DMS 273 treated with DMSO at 0.1 percent for 48 hours (cell line): Measurements from ENCODE around the gene EBI3.
"Not testable (repeated sequence)": the region's sequence is repeated elsewhere in the genome, so short reads cannot be mapped to it uniquely, and the experiment has no call there.

Experiments used
- DNase-seq: peaks from one replicate; lab custom pipeline; 2025; lab: John Stamatoyannopoulos, UW

EBI3 gene

DNA sequence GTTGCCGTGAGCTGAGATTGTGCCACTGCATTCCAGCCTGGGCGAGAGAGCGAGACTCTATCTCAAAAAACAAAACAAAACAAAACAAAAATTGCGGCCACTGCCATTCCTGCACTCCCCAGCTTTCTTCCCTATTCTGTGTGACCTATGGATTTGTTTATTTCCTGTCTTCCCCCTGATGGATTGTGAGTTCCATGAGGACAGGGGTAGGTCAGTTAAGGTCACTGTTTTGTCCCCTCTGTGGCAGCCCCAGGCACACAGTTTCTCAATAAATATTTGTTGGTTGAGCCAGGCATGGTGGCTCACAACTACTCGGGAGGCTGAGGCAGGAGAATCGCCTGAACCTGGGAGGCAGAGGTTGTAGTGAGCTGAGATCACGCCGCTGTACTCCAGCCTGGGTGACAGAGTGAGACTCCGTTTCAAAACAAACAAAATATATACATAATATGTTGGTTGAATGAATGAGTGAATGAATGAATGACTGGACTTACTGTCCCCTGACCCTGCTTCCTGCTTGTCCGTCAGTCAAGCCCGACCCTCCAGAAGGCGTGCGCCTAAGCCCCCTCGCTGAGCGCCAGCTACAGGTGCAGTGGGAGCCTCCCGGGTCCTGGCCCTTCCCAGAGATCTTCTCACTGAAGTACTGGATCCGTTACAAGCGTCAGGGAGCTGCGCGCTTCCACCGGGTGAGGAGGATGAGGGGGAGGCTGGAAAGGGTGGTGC lies 5.0 kb downstream of the EBI3 start:
- no peak for DNase-seq

GRCh38 chr19:4234862-4235201 lies 5.5 kb downstream of the EBI3 start:
- no peak for DNase-seq

- DNase-seq: not testable (repeated sequence)
Observed at GRCh38 chr19:4237510-4237909, 8.2 kb downstream of the EBI3 start.

GRCh38 chr19:4238831-4239230 lies 9.5 kb downstream of the EBI3 start:
- DNase-seq: no peak

DNA sequence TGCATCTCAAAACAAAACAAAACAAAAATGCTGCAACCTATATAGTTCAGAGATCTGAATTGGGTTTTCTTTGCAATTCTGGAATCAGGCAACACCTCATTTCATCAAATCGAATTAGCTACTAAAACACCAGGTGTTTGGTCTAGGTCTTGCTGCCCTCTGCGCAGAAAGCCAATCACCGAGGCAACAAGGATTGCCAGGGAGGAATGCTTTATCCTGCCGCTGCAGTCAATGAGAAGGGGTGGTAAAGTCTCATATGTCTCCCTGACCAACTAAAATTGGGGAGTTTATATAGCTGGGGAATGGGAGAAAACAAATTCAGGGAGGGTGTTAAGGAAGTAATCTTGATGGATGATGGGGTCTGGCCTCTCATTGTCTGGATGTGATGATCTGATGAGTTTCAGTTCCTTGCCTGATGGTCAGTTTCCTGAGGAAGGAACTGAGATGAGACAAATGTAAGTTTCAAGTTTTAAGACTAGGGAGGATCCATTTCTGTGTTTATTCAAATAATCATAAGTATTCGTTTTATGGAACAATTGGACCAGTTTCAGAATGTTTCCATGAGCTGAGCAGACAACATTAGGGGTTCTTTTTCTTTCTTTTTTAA lies 12.6 kb downstream of the EBI3 start:
- no peak for DNase-seq

DNA sequence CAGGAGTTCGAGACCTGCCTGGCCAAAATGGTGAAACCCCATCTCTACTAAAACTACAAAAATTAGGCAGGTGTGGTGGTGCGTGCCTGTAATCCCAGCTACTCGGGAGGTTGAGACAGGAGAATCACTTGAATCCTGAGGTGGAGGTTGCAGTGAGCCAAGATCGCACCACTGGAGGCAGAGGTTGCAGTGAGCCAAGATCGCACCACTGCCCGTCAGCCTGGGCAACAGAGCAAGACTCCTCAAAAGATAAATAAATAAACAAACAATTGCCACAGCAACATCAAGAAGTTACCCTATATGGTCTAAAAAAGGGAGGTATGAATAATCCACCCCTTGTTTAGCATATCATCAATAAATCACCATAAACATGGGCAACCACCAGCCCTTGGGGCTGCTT lies 16.6 kb downstream of the EBI3 start:
- not testable (repeated sequence) for DNase-seq

- peak; percentile 97 for DNase-seq
Observed at GRCh38 chr19:4246767-4247593, 17.7 kb downstream of the EBI3 start, which contains the start of gene YJU2. TSS of gene YJU2 (plus strand) at chr19:4247080. CDS start at chr19:4247147, 67 bp downstream.

GRCh38 chr19:4256563-4256962 lies 27.2 kb downstream of the EBI3 start:
- no peak for DNase-seq

DNA sequence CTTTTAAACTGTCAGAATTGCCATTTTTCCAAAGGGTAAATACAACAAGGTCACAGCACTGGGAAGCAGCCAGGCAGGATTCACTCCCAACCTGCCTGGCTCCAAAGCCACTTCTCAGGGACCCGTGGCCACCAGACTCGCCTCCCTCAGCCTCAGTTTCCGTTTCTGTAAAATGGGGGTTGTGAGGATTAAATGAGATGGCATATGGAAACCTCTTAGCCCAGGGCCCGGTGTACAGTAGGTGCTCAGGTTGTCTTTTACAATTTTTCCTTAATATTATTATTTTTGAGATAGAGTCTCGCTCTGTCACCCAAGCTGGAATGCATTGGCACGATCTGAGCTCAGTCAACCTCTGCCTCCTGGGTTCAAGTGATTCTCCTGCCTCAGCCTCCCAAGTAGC lies 27.7 kb downstream of the EBI3 start:
- no peak for DNase-seq

DNA sequence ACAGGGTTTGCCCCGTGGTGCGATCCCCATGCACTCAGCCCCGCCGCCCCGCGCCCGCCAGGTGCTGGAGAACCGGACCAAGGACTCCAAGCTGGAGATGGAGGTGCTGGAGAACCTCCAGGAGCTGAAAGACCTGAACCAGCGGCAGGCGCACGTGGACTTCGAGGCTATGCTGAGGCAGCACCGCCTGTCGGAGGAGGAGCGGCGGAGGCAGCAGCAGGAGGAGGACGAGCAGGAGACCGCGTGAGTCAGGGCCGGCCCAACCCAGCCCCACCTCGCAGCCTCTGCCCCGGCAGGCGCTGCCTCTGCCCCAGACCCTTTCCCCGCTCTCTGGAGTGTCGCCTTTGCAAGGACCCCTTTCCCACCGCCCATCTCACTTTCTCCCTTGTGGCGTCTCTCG lies 28.9 kb downstream of the EBI3 start:
- no peak for DNase-seq

- DNase-seq: no peak
Observed at GRCh38 chr19:4260613-4261191, 31.4 kb downstream of the EBI3 start.

DNA sequence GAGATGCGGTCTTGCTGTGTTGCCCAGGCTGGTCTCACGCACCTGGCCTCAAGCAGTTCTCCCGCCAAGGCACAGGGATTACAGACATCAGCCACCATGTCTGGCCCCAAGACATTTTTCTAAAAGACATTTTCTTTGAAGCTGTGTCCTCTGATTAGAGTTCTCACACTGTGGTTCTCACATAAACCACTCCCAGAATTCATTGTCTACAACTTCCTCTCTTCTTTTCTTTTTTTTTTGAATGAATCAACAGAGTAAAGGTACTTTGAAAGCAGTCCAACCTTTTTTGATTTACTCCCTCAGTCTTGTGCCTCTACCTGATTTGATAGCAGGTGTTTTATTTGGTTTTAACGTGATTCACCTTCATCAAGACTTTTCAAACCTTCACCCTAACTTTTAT lies 35.5 kb downstream of the EBI3 start:
- no peak for DNase-seq

- DNase-seq: no peak
Observed at GRCh38 chr19:4266253-4267000, 37.1 kb downstream of the EBI3 start.

DNA sequence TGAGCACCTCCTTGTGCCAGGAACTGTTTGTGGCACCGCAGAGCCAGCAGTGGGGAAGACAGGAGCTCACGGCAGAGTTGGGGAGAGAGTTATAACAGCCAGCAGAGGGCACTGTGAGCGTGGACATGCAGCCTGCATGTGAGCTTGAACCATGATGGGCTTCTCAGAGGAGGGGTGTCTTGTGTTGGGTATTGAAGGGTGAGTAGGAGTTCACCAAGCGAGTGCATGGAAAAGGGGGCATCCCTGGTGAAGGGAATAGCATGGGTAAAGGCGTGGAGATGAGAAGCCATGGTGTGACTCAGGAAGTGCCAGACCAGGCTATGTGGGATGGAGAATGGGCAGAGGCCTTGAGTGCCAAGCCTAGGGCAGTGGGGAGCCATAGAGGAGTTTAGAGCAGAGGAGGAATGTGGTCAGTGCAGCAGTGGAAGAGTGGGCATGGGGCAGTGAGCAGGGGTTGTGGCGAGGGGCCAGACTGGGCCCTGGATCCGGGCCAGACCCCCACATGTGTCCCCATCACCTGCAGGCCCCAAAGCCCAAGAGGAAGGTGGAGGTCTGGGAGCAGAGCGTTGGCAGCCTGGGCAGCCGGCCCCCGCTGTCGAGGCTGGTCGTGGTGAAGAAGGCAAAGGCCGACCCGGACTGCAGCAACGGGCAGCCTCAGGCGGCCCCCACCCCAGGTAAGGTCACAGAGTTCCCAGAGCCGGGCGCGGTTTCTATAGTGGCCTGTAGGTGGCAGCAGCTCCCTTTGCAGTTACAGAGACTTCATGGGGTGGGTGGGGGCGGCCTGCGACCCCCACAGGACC lies 38.0 kb downstream of the EBI3 start:
- peak; percentile 31 for DNase-seq

DNA sequence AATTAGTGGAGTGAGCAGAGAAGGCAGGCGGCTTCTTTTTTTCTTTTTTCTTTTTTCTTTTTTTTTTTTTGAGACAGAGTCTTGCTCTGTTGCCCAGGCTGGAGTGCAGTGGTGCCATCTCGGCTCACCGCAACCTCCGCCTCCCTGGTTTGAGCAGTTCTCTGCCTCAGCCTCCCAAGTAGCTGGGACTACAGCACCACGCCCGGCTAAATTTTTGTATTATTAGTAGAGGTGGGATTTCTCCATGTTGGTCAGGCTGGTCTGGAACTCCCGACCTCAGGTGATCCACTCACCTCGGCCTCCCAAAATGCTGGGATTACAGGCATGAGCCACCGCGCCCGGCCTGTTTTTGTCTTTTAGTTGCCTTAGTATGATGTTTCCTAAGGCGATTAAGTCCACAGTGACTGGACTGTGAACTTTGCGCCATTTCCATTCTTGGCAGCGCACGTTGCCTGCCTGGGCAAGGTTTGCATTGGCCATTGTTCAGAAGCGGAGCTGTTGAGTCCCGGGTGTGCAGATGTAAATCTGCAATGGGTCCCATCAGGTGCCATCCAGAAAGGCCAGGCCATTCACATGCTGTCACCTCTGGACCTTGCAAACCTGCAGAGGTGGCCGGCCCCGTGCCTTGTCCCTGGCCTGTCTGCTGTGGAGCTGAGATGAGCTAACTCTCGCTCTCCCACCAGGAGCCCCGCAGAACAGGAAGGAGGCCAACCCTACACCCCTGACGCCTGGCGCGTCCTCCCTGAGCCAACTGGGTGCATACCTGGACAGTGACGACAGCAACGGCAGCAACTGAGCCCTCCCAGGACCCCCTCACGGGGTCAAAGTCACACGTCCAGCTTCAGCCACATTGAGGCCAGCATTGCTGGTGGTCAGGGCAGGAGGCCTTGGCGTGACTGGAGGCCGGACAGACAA lies 38.8 kb downstream of the EBI3 start:
- no peak for DNase-seq

DNA sequence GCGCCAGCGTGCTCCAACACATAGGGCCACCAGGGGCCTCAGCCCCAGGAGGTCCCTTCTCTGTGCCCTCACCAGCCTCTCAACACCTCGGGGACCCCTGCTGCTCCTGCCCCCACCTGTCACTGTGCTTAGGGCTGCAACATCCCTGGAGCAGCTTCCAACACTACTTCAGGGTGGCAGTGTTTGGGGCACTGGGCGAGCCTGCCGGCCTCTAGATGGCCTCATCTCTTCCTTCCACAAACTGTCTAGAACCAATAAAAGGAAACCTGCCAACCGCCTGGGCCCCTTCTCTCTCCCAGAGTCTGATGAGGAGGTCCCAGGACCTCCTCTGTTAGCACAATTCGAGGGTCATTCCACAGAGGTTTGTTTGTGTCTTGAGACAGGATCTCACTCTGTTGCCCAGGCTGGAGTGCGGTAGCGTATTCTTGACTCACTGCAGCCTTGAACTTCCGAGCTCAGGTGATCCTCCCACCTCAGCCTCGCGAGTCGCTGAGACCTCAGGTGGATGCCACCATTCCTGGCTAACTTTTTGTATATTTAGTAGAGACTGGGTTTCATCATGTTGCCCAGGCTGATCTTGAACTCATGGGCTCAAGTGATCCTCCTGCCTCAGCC lies 39.6 kb downstream of the EBI3 start:
- no peak for DNase-seq

- no peak for DNase-seq
Observed at GRCh38 chr19:4272894-4273293, 43.6 kb downstream of the EBI3 start.

GRCh38 chr19:4274321-4274686 lies 45.0 kb downstream of the EBI3 start:
- DNase-seq: not testable (repeated sequence)

DNA sequence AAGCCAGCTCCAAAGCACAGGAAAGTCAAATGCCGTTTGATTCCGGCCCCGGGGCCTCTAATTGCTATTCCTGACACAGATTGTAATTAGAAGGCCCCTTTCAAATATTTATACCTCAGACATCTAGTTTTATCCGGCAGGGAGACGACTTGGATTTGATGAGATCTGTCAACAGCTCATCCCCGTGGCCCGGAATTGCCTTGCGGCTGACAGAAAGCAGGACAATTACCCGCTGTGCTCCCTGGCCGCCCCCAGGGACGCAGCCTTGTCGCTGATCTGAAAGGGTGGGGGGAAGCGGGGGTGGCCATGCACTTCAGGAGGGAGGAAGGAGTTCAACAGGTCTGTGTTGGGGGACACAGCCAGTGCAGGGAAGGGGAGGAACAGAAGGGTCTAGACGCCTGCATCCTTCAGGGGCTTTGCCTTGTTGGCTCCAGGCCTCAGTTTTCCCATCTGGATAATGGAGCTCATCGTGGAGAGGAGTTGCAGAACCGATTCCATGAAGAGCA lies 47.9 kb downstream of the EBI3 start:
- no peak for DNase-seq
